Measurements from ENCODE around the gene PPP1R8. TPM values are rescaled to one million over a fixed set of nuclear protein-coding genes. Genes with fewer than 3 reads are reported as not detected.

Gene PPP1R8
- total RNA-seq, 1 experiment from 2014 or later = 57.4 TPM

GRCh38 chr1:27862004-27862403 lies 31.4 kb downstream of the PPP1R8 start:
- ChIA-PET CTCF (no interaction called here), RAD21 (ENCODE audit: low non-redundant PET in 1 of 2, low total read pairs in 2 of 2, uncharacterized antibody in 2 of 2, unreplicated experiment in 2 of 2) (no interaction called here)
- BruUV-seq (replicated peaks) = no TSS peak

GRCh38 chr1:27862671-27863537 lies 32.3 kb downstream of the PPP1R8 start:
- CTCF ChIA-PET = no interaction called here
- BruUV-seq (replicated peaks) = no TSS peak

More at GRCh38 chr1:27862004-27862403, 31.4 kb downstream of the PPP1R8 start:
- intact Hi-C loops (cut with micrococcal nuclease) = no loop called here
- no peak overlapping the region for H2AFZ ChIP-seq (ENCODE audit: low read depth, low read length, poor library complexity, severe bottlenecking)
- H3K9me2 ChIP-seq (ENCODE audit: insufficient read depth) = no peaks in the 10 kb centered on the region
- H3K4me1 ChIP-seq (ENCODE audit: control insufficient read depth in 1 of 2, insufficient read depth in 2 of 2, low read length in 2 of 2) = peaks cover 0 to 12% of the 10 kb centered on the region in 2 experiments; a peak in 2 of 4 replicates
- no peak for ATAC-seq
- POLR2A ChIA-PET = no interaction called here
- H3K79me2 ChIP-seq (ENCODE audit: insufficient read depth, low read length) = no peaks in the 10 kb centered on the region
- no peak overlapping the region for H3K4me3 ChIP-seq (replicated peaks in 1 of 2; ENCODE audit: low read depth in 1 of 2, low read length in 2 of 2)
- H4K20me1 ChIP-seq (ENCODE audit: insufficient read depth) = no peaks in the 10 kb centered on the region
- no peak for DNase-seq (ENCODE audit: low read depth, low spot score)
- no peaks in the 10 kb centered on the region for H3K9me3 ChIP-seq (ENCODE audit: control insufficient read depth in 1 of 2, insufficient read depth in 1 of 2, low read depth in 1 of 2, low read length in 2 of 2)
- H3K36me3 ChIP-seq (ENCODE audit: control insufficient read depth in 1 of 2, insufficient read depth in 2 of 2, low read length in 2 of 2) = no peaks in the 10 kb centered on the region
- TF ChIP-seq JUND (IDR thresholded peaks at IDR 0.05) = no peak
- no peak for TF ChIP-seq FOSL1 (IDR thresholded peaks at IDR 0.05; ENCODE audit: low read depth)
- TF ChIP-seq CEBPB (IDR thresholded peaks at IDR 0.05; ENCODE audit: low read depth) = no peak
- TF ChIP-seq POLR2A (IDR thresholded peaks at IDR 0.05; ENCODE audit: borderline replicate concordance, extremely low read depth, insufficient read depth, insufficient read length) = no peak
- TF ChIP-seq YY1 (IDR thresholded peaks at IDR 0.05; ENCODE audit: extremely low read depth, insufficient replicate concordance, low read depth, low read length) = no peak
- no peak overlapping the region for H3K4me2 ChIP-seq (ENCODE audit: low read length)
- no peak overlapping the region for H3K9ac ChIP-seq (ENCODE audit: low read length)
- no peaks in the 10 kb centered on the region for H3K27me3 ChIP-seq (ENCODE audit: insufficient read depth, low read length)
- no peak overlapping the region for H3K27ac ChIP-seq (ENCODE audit: low read depth, low read length)

More at GRCh38 chr1:27862671-27863537, 32.3 kb downstream of the PPP1R8 start:
- ATAC-seq (no peak), DNase-seq (ENCODE audit: low read depth, low spot score) (no peak)
- no peaks in the 10 kb centered on the region for H3K27me3 ChIP-seq (ENCODE audit: insufficient read depth, low read length)
- RAD21 ChIA-PET (ENCODE audit: low non-redundant PET in 1 of 2, low total read pairs in 2 of 2, uncharacterized antibody in 2 of 2, unreplicated experiment in 2 of 2) = no interaction called here
- H2AFZ ChIP-seq (ENCODE audit: low read depth, low read length, poor library complexity, severe bottlenecking) = no peak overlapping the region
- TF ChIP-seq SIN3A (IDR thresholded peaks at IDR 0.05; ENCODE audit: low read depth) = no peak
- no peak for TF ChIP-seq SRF (IDR thresholded peaks at IDR 0.05; ENCODE audit: low read depth)
- TF ChIP-seq ZFX (IDR thresholded peaks at IDR 0.05) = no peak
- no peak for TF ChIP-seq ATF3 (IDR thresholded peaks at IDR 0.05)
- no peak for TF ChIP-seq FOSL1 (IDR thresholded peaks at IDR 0.05; ENCODE audit: low read depth)
- TF ChIP-seq SP1 (IDR thresholded peaks at IDR 0.05; ENCODE audit: low read depth) = no peak
- TF ChIP-seq YY1 (IDR thresholded peaks at IDR 0.05; ENCODE audit: extremely low read depth, insufficient replicate concordance, low read depth, low read length) = no peak
- TF ChIP-seq POLR2AphosphoS5 (IDR thresholded peaks at IDR 0.05; ENCODE audit: low read depth, low read length) = no peak
- TF ChIP-seq RAD21 (IDR thresholded peaks at IDR 0.05; ENCODE audit: low read depth) = no peak
- TF ChIP-seq POLR2A (IDR thresholded peaks at IDR 0.05; ENCODE audit: borderline replicate concordance, extremely low read depth, insufficient read depth, insufficient read length) = no peak
- POLR2A ChIA-PET = interaction anchor here (0.8 kb wide), 1 partner anchor 12 kb away, joined by 3 read pairs; no protein-coding TSS in a partner anchor
- no peaks in the 10 kb centered on the region for H3K9me2 ChIP-seq (ENCODE audit: insufficient read depth)
- no peaks in the 10 kb centered on the region for H3K9me3 ChIP-seq (ENCODE audit: control insufficient read depth in 1 of 2, insufficient read depth in 1 of 2, low read depth in 1 of 2, low read length in 2 of 2)
- intact Hi-C loops (cut with micrococcal nuclease) = no loop called here
- H3K4me3 ChIP-seq (replicated peaks in 1 of 2; ENCODE audit: low read depth in 1 of 2, low read length in 2 of 2) = no peak overlapping the region
- peaks cover 0 to 12% of the 10 kb centered on the region in 2 experiments; a peak in 2 of 4 replicates for H3K4me1 ChIP-seq (ENCODE audit: control insufficient read depth in 1 of 2, insufficient read depth in 2 of 2, low read length in 2 of 2)
- H3K79me2 ChIP-seq (ENCODE audit: insufficient read depth, low read length) = no peaks in the 10 kb centered on the region
- H3K4me2 ChIP-seq (ENCODE audit: low read length) = peak overlapping the region; percentile 25; the same call in 1 of the 2 replicates
- no peaks in the 10 kb centered on the region for H4K20me1 ChIP-seq (ENCODE audit: insufficient read depth)
- no peak overlapping the region for H3K9ac ChIP-seq (ENCODE audit: low read length)
- no peak overlapping the region for H3K27ac ChIP-seq (ENCODE audit: low read depth, low read length)
- H3K36me3 ChIP-seq (ENCODE audit: control insufficient read depth in 1 of 2, insufficient read depth in 2 of 2, low read length in 2 of 2) = no peaks in the 10 kb centered on the region
